Hematopoietic multipotent progenitor cell treated with erythropoietin and hydrocortisone succinate and interleukin-3 and kit ligand, for 4 days (in vitro differentiated cells): ENCODE data around the gene ACTN1.
"Not testable (repeated sequence)": the region's sequence is repeated elsewhere in the genome, so short reads cannot be mapped to it uniquely, and the experiment has no call there.

ENCODE experiments used
- DNase-seq: peaks from one replicate; pipeline ENCODE4 v3.0.0-alpha.2; 2015

Gene ACTN1

GRCh38 chr14:68853749-68854148, 125.4 kb downstream of the ACTN1 start:
- no peak for DNase-seq

DNA sequence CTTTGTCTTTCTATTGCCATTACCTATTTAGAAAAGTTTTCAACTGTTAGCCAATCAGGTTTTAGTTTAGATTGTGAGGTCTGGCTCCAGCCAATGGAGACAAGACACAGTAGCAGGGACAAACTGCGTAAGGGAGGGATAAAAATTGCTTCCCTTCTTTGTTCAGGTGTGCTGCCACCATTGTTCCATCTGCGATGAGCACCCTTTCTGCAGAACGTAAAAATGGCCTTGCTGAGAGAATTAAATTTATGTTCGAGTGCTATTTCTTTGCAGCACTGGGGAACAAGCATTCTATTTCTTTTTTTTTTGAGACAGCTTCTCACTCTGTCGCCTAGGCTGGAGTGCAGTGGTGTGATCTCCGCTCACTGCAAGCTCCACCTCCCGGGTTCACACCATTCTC, 126.6 kb downstream of the ACTN1 start:
- DNase-seq = not testable (repeated sequence)

GRCh38 chr14:68851078-68851477, 128.0 kb downstream of the ACTN1 start:
- peak; percentile 71 for DNase-seq

GRCh38 chr14:68849416-68849815, 129.7 kb downstream of the ACTN1 start:
- DNase-seq = no peak

GRCh38 chr14:68848253-68848652, 130.8 kb downstream of the ACTN1 start:
- DNase-seq = no peak

DNA sequence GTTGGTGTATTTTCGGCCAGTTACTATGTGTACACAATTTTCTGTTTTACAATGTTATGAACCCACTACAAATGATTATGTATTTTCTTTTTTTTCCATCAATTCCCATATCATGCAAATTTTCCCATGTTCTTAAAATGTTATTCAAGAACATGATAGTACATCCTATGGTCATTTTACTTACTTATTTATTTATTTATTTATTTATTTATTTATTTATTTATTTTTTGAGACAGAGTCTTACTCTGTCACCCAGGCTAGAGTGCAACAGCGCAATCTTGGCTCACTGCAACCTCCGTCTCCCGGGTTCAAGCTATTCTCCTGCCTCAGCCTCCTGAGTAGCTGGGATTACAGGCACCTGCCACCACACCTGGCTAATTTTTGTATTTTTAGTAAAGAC, 131.5 kb downstream of the ACTN1 start:
- not testable (repeated sequence) for DNase-seq

GRCh38 chr14:68846466-68846865, 132.6 kb downstream of the ACTN1 start:
- DNase-seq = no peak

DNA sequence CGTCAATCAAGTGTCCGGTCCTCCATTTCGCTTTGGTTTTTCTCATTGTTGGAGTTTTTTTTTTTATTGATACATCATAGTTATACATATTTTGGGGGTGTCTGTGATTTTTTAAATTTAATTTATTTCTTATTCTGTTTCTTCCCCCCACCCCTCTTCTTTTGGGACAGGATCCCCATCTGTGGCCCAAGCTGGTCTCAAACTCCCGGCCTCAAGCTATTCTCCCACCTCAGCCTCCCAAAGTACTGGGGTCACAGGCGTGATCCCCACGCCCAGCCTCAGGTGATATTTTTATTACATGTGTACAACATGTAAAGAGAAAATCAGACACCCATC, 134.9 kb downstream of the ACTN1 start:
- no peak for DNase-seq

GRCh38 chr14:68843471-68844209, 135.5 kb downstream of the ACTN1 start:
- DNase-seq = peak; percentile 87

- DNase-seq = no peak
Observed at GRCh38 chr14:68842298-68842697, 136.8 kb downstream of the ACTN1 start.

GRCh38 chr14:68841016-68841809, 137.9 kb downstream of the ACTN1 start:
- no peak for DNase-seq

GRCh38 chr14:68840454-68840853, 138.6 kb downstream of the ACTN1 start:
- DNase-seq = no peak

- DNase-seq = no peak
Observed at GRCh38 chr14:68836082-68836481, 143.0 kb downstream of the ACTN1 start.

- DNase-seq = peak; percentile 80
Observed at GRCh38 chr14:68834816-68835215, 144.3 kb downstream of the ACTN1 start.

- no peak for DNase-seq
Observed at GRCh38 chr14:68828698-68829097, 150.4 kb downstream of the ACTN1 start.

DNA sequence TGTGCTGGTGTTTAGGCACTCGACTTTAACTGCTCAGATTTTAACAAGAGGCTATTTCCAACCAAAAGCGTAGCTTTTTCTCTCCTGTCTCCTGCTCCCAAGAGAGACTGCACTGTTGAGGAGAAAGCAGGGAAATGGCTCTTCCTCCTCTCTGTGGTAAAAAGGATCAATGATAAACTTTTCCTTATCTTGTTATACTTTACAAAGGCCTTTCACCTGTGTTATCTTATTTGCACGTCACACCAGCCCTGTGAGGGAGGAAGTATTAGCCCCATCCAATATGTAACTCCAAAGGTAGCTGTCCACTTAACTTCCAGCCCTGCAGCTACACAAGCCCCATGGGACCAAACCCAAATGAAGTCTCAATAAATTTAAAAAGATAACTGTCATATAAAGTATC, 153.4 kb downstream of the ACTN1 start:
- DNase-seq = no peak

DNA sequence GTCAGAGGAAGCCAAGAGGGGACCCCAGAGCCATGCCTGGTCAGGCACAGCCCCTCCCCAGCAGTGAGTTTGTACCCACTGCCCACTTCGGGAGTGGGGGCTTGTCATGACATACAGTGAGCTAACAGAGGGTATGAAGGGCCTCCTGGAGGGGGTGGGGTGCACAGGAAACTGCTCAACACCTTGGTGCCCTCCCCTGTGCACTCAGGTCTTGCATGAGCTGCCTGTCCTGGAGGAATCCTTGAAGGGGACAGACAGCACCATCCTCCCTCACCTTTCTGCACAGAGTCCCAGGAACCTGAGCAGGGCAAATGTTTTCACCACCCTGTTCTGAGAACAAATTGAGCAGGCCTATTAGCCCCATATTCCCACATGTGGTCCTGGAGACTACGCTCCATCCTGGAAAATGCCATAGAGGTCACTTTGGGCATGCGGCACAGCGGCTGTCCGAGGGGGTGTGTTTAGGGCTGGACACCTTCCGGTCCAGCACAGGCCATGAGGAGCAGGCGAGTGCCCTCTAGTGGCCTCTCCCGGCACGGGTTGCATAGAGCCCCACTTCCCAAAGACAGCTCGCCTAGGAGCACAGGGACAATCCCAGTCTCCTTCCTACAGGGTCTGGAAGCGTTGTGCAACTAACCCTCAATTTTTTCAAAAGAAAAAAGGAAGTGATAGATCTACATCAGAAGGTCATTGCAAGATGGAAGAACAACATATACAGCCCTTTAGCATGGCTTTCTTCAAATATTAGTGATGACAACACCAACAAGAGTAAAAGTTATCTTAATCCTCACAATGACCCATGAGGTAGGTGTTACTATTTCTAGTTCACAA, 154.4 kb downstream of the ACTN1 start:
- peak; percentile 70 for DNase-seq

GRCh38 chr14:68824207-68824516, 154.9 kb downstream of the ACTN1 start:
- no peak for DNase-seq
